Effector memory CD8-positive, alpha-beta T cell (primary cell): Measurements from ENCODE around the gene RAB4B.
"Not testable (repeated sequence)": the region's sequence is repeated elsewhere in the genome, so short reads cannot be mapped to it uniquely, and the experiment has no call there.

Source experiments
- ATAC-seq: fragments of 150-1000 bp; cut with Tn5 transposase; replicated peaks from 2 replicates; pipeline ENCODE4 v1.10.0; 2021; ENCODE audit warnings: mild to moderate bottlenecking, moderate library complexity
- DNase-seq, 3 experiments: peaks; one replicate each; pipeline ENCODE4 v3.0.0; 2021
- H3K27ac Mint-ChIP-seq, 2 donors: one replicate each; pipeline ENCODE4 v1.8.0; 2022; ENCODE audit warnings: mild to moderate bottlenecking in 2 of 2, mixed read lengths in 2 of 2, moderate library complexity in 2 of 2
- H3K27me3 Mint-ChIP-seq, 2 donors: one replicate each; pipeline ENCODE4 v1.8.0; 2022; ENCODE audit warnings: mixed read lengths in 2 of 2
- H3K36me3 Mint-ChIP-seq: one replicate; pipeline ENCODE4 v1.8.0; 2022; ENCODE audit warnings: mild to moderate bottlenecking, moderate library complexity, mixed read lengths; ENCODE audit not compliant: insufficient read depth
- H3K4me1 Mint-ChIP-seq, 2 donors: one replicate each; pipeline ENCODE4 v1.8.0; 2022; ENCODE audit warnings: low read depth in 2 of 2, mixed read lengths in 2 of 2
- H3K4me3 Mint-ChIP-seq, 2 donors: one replicate each; pipeline ENCODE4 v1.8.0; 2022; ENCODE audit warnings: mild to moderate bottlenecking in 2 of 2, mixed read lengths in 2 of 2, moderate library complexity in 2 of 2
- H3K9me3 Mint-ChIP-seq, 2 donors: one replicate each; pipeline ENCODE4 v1.8.0; 2022; ENCODE audit warnings: mixed read lengths in 2 of 2

The RAB4B gene

GRCh38 chr19:40776932-40777644, 959 bp upstream of the RAB4B start:
- H3K36me3 Mint-ChIP-seq = peaks cover 35% of the 10 kb centered on the region
- peak overlapping the region; percentile 94 to 96 for H3K27ac Mint-ChIP-seq
- peaks cover 28 to 32% of the 10 kb centered on the region in 2 donors for H3K4me1 Mint-ChIP-seq
- H3K27me3 Mint-ChIP-seq = no peaks in the 10 kb centered on the region
- peak overlapping the region; percentile 89 for H3K4me3 Mint-ChIP-seq
- no peaks in the 10 kb centered on the region for H3K9me3 Mint-ChIP-seq
- DNase-seq (peak; percentile 87 to 93 (median 91)), ATAC-seq (peak; percentile 68)

GRCh38 chr19:40777645-40777936, 456 bp upstream of the RAB4B start:
- Mint-ChIP-seq H3K27me3 (no peaks in the 10 kb centered on the region), H3K36me3 (peaks cover 35% of the 10 kb centered on the region), H3K4me1 (peaks cover 30 to 33% of the 10 kb centered on the region in 2 donors), H3K4me3 (peak overlapping the region; percentile 89), H3K27ac (peak overlapping the region; percentile 94 to 96), H3K9me3 (no peaks in the 10 kb centered on the region)
- ATAC-seq (no peak), DNase-seq (no peak)

- peak overlapping the region; percentile 89 for H3K4me3 Mint-ChIP-seq
- H3K27me3 Mint-ChIP-seq = no peaks in the 10 kb centered on the region
- peaks cover 35% of the 10 kb centered on the region for H3K36me3 Mint-ChIP-seq
These were observed 748 bp downstream of the RAB4B start for GRCh38 chr19:40778706-40779284.

GRCh38 chr19:40780582-40780981, 2.5 kb downstream of the RAB4B start:
- peak overlapping the region; percentile 77 to 79 for H3K27ac Mint-ChIP-seq
- H3K27me3 Mint-ChIP-seq = no peaks in the 10 kb centered on the region
- H3K9me3 Mint-ChIP-seq = no peaks in the 10 kb centered on the region
- DNase-seq (no peak), ATAC-seq (no peak)
- H3K4me3 Mint-ChIP-seq = no peak overlapping the region
- H3K36me3 Mint-ChIP-seq = peaks cover 39% of the 10 kb centered on the region
- H3K4me1 Mint-ChIP-seq = peaks cover 30 to 37% of the 10 kb centered on the region in 2 donors

More at GRCh38 chr19:40778706-40779284, 748 bp downstream of the RAB4B start:
- Mint-ChIP-seq H3K4me1 (peaks cover 30 to 37% of the 10 kb centered on the region in 2 donors), H3K27ac (peak overlapping the region; percentile 94 to 96), H3K9me3 (no peaks in the 10 kb centered on the region)
- DNase-seq (no peak), ATAC-seq (no peak)

GRCh38 chr19:40781140-40781539, 3.1 kb downstream of the RAB4B start:
- DNase-seq (no peak), ATAC-seq (no peak)
- Mint-ChIP-seq H3K4me1 (peaks cover 29 to 37% of the 10 kb centered on the region in 2 donors), H3K4me3 (no peak overlapping the region), H3K36me3 (peaks cover 41% of the 10 kb centered on the region), H3K9me3 (no peaks in the 10 kb centered on the region), H3K27ac (no peak overlapping the region), H3K27me3 (no peaks in the 10 kb centered on the region)

GRCh38 chr19:40783711-40784110, 5.7 kb downstream of the RAB4B start:
- Mint-ChIP-seq H3K36me3 (peaks cover 38% of the 10 kb centered on the region), H3K4me3 (no peak overlapping the region), H3K27me3 (no peaks in the 10 kb centered on the region), H3K9me3 (no peaks in the 10 kb centered on the region), H3K27ac (peak overlapping the region; percentile 0 to 85), H3K4me1 (peaks cover 16 to 22% of the 10 kb centered on the region in 2 donors)
- no peak for DNase-seq
- ATAC-seq = no peak

GRCh38 chr19:40784146-40784545, 6.1 kb downstream of the RAB4B start:
- not testable (repeated sequence) for H3K27me3 Mint-ChIP-seq, H3K4me3 Mint-ChIP-seq, ATAC-seq, DNase-seq, H3K9me3 Mint-ChIP-seq
- Mint-ChIP-seq H3K27ac (peak overlapping the region in 1 of 2 donors; percentile 0), H3K4me1 (peaks cover 13 to 19% of the 10 kb centered on the region in 2 donors), H3K36me3 (peaks cover 41% of the 10 kb centered on the region)

GRCh38 chr19:40785526-40785925, 7.5 kb downstream of the RAB4B start:
- Mint-ChIP-seq H3K27ac (peak overlapping the region; percentile 67 to 81), H3K4me3 (no peak overlapping the region), H3K36me3 (peaks cover 46% of the 10 kb centered on the region), H3K4me1 (peaks cover 5 to 18% of the 10 kb centered on the region in 2 donors), H3K27me3 (no peaks in the 10 kb centered on the region), H3K9me3 (no peaks in the 10 kb centered on the region)
- DNase-seq (no peak), ATAC-seq (no peak)

GRCh38 chr19:40786060-40787037, 8.3 kb downstream of the RAB4B start:
- DNase-seq (no peak), ATAC-seq (no peak)
- Mint-ChIP-seq H3K4me1 (peaks cover 5 to 19% of the 10 kb centered on the region in 2 donors), H3K36me3 (peaks cover 45% of the 10 kb centered on the region), H3K9me3 (no peaks in the 10 kb centered on the region), H3K4me3 (no peak overlapping the region), H3K27me3 (no peaks in the 10 kb centered on the region), H3K27ac (peak overlapping the region; percentile 67 to 81)

- no peak for ATAC-seq
- no peak for DNase-seq
- H3K9me3 Mint-ChIP-seq = no peaks in the 10 kb centered on the region
- peaks cover 6 to 27% of the 10 kb centered on the region in 2 donors for H3K4me1 Mint-ChIP-seq
- H3K27ac Mint-ChIP-seq = peak overlapping the region; percentile 68 to 91
- peaks cover 38% of the 10 kb centered on the region for H3K36me3 Mint-ChIP-seq
- H3K27me3 Mint-ChIP-seq = no peaks in the 10 kb centered on the region
- H3K4me3 Mint-ChIP-seq = no peak overlapping the region
These were observed 13.3 kb downstream of the RAB4B start for GRCh38 chr19:40791349-40791748.

GRCh38 chr19:40791996-40792395, 13.9 kb downstream of the RAB4B start:
- H3K27me3 Mint-ChIP-seq = no peaks in the 10 kb centered on the region
- peak overlapping the region; percentile 68 to 91 for H3K27ac Mint-ChIP-seq
- H3K36me3 Mint-ChIP-seq = peaks cover 32% of the 10 kb centered on the region
- DNase-seq (no peak), ATAC-seq (no peak)
- H3K4me1 Mint-ChIP-seq = peaks cover 8 to 27% of the 10 kb centered on the region in 2 donors
- no peaks in the 10 kb centered on the region for H3K9me3 Mint-ChIP-seq
- peak overlapping the region in 1 of 2 donors; percentile 31 for H3K4me3 Mint-ChIP-seq

- Mint-ChIP-seq H3K4me3 (peak overlapping the region; percentile 98 to 100), H3K36me3 (peaks cover 41% of the 10 kb centered on the region), H3K9me3 (no peaks in the 10 kb centered on the region), H3K4me1 (peaks cover 36 to 42% of the 10 kb centered on the region in 2 donors), H3K27me3 (no peaks in the 10 kb centered on the region), H3K27ac (peak overlapping the region; percentile 100)
- ATAC-seq (no peak), DNase-seq (no peak)
These were observed 19.3 kb downstream of the RAB4B start for GRCh38 chr19:40797166-40797962.
